Measurements from ENCODE around the gene SCNN1A.

The SCNN1A gene

GRCh38 chr12:6312529-6313325 lies 62.6 kb downstream of the SCNN1A start:
- H3K4me3 ChIP-seq (ENCODE audit: low read length), result no peak overlapping the region
- peak; percentile 61 for DNase-seq (ENCODE audit: low read depth)
- no peak for TF ChIP-seq CTCF (conservative IDR thresholded peaks at IDR 0.05; ENCODE audit: low read length)

GRCh38 chr12:6311822-6312528 lies 63.4 kb downstream of the SCNN1A start:
- no peak overlapping the region for H3K4me3 ChIP-seq (ENCODE audit: low read length)
- TF ChIP-seq CTCF (conservative IDR thresholded peaks at IDR 0.05; ENCODE audit: low read length), result no peak
- no peak for DNase-seq (ENCODE audit: low read depth)

GRCh38 chr12:6310771-6311610 lies 64.4 kb downstream of the SCNN1A start:
- TF ChIP-seq CTCF (conservative IDR thresholded peaks at IDR 0.05; ENCODE audit: low read length), result no peak
- no peak for DNase-seq (ENCODE audit: low read depth)
- H3K4me3 ChIP-seq (ENCODE audit: low read length), result no peak overlapping the region

- no peak for DNase-seq (ENCODE audit: low read depth)
- TF ChIP-seq CTCF (conservative IDR thresholded peaks at IDR 0.05; ENCODE audit: low read length), result no peak
- H3K4me3 ChIP-seq (ENCODE audit: low read length), result no peak overlapping the region
Measured at GRCh38 chr12:6307529-6307928, 67.8 kb downstream of the SCNN1A start.

- no peak for TF ChIP-seq CTCF (conservative IDR thresholded peaks at IDR 0.05; ENCODE audit: low read length)
- no peak for DNase-seq (ENCODE audit: low read depth)
- H3K4me3 ChIP-seq (ENCODE audit: low read length), result no peak overlapping the region
Measured at GRCh38 chr12:6306599-6307220, 68.7 kb downstream of the SCNN1A start.

GRCh38 chr12:6306151-6306550 lies 69.2 kb downstream of the SCNN1A start:
- TF ChIP-seq CTCF (conservative IDR thresholded peaks at IDR 0.05; ENCODE audit: low read length), result no peak
- no peak overlapping the region for H3K4me3 ChIP-seq (ENCODE audit: low read length)
- DNase-seq (ENCODE audit: low read depth), result no peak

Data from AG10803 (cell line).